CD4-positive, alpha-beta T cell treated with Interleukin-2 at 100 ng/mL for 4 hours (primary cell): ENCODE results near the gene MAP6.
"Not testable (repeated sequence)": the region's sequence is repeated elsewhere in the genome, so short reads cannot be mapped to it uniquely, and the experiment has no call there.

ENCODE experiments used
- DNase-seq: peaks from one replicate; pipeline ENCODE4 v3.0.0-alpha.2; 2020; ENCODE audit warnings: low spot score

MAP6 gene

GRCh38 chr11:75589933-75590332, 78.9 kb downstream of the MAP6 start:
- DNase-seq = no peak

- no peak for DNase-seq
These were observed 79.8 kb downstream of the MAP6 start for GRCh38 chr11:75589051-75589450.

GRCh38 chr11:75588051-75588481, 80.8 kb downstream of the MAP6 start:
- no peak for DNase-seq

GRCh38 chr11:75586395-75586794, 82.4 kb downstream of the MAP6 start:
- no peak for DNase-seq

- no peak for DNase-seq
These were observed 83.6 kb downstream of the MAP6 start for GRCh38 chr11:75585293-75585670.

- not testable (repeated sequence) for DNase-seq
These were observed 84.1 kb downstream of the MAP6 start for GRCh38 chr11:75584659-75585292.

GRCh38 chr11:75583718-75584658, 84.8 kb downstream of the MAP6 start:
- DNase-seq = no peak

- DNase-seq = no peak
These were observed 85.7 kb downstream of the MAP6 start for GRCh38 chr11:75582895-75583717.

- no peak for DNase-seq
These were observed 86.3 kb downstream of the MAP6 start for GRCh38 chr11:75582506-75582894.

GRCh38 chr11:75579841-75580240, 89.0 kb downstream of the MAP6 start:
- DNase-seq = no peak

GRCh38 chr11:75578977-75579376, 89.9 kb downstream of the MAP6 start:
- no peak for DNase-seq

GRCh38 chr11:75577207-75577606, 91.6 kb downstream of the MAP6 start:
- peak; percentile 50 for DNase-seq

- no peak for DNase-seq
These were observed 92.3 kb downstream of the MAP6 start for GRCh38 chr11:75576499-75576918.

GRCh38 chr11:75576017-75576416, 92.8 kb downstream of the MAP6 start:
- no peak for DNase-seq

- DNase-seq = no peak
These were observed 93.9 kb downstream of the MAP6 start for GRCh38 chr11:75574698-75575602.

GRCh38 chr11:75572744-75573143, 96.1 kb downstream of the MAP6 start:
- no peak for DNase-seq

- DNase-seq = no peak
These were observed 97.2 kb downstream of the MAP6 start for GRCh38 chr11:75571625-75572024.

GRCh38 chr11:75570559-75571139, 98.2 kb downstream of the MAP6 start:
- no peak for DNase-seq

- DNase-seq = no peak
These were observed 100.1 kb downstream of the MAP6 start for GRCh38 chr11:75568616-75569219.

- no peak for DNase-seq
These were observed 100.9 kb downstream of the MAP6 start for GRCh38 chr11:75567971-75568370.
